HG03039 (cell line): ENCODE data around the gene COMMD1.
"Not testable (repeated sequence)": the region's sequence is repeated elsewhere in the genome, so short reads cannot be mapped to it uniquely, and the experiment has no call there.

Experiments
- ATAC-seq: cut with Tn5 transposase; IDR thresholded peaks from one replicate; pipeline ENCODE4 v1.9.1; 2021; ENCODE audit warnings: mild to moderate bottlenecking, moderate library complexity; ENCODE audit not compliant: unreplicated experiment

The COMMD1 gene

GRCh38 chr2:61922714-61923113, 17.2 kb downstream of the COMMD1 start:
- ATAC-seq = no peak

DNA sequence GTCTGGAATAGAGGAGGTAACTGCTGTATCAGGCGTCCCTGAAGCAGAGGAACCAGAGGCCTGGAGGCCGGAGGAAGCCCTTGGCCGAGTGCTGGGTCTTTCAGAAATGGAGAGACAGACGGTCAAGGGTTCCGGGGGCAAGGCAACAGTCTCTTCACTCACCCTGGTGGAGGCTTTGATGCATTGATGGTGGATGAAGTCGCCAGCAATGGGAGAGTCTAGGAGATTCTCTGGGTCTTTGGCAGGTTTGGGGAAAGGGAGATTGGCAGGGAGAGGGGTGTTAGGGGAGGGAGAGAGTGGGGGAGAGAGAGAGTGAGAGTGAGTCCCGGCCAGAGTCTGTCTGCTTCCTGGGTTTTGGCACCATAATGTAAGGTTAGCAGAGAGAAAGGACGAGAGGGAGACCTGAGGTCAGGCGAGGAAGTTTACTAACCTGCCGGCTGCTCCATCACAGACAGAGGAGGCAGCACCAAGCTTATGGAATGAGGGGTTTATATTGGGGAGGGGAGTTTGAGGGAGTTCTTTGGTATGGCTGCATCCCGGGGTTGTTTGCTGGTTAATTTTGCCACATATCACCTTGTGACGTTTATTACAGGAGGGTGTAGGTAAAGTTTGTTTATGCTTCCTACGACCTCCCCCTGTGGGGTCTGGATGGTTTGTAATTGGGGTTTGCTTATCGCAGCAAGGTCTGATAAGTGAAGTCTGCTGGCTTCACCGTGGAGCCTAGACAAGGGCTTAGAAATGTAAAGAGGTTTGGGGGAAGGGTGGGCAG, 19.6 kb downstream of the COMMD1 start:
- no peak for ATAC-seq

- ATAC-seq = no peak
These were observed 21.3 kb downstream of the COMMD1 start for GRCh38 chr2:61926531-61927477.

DNA sequence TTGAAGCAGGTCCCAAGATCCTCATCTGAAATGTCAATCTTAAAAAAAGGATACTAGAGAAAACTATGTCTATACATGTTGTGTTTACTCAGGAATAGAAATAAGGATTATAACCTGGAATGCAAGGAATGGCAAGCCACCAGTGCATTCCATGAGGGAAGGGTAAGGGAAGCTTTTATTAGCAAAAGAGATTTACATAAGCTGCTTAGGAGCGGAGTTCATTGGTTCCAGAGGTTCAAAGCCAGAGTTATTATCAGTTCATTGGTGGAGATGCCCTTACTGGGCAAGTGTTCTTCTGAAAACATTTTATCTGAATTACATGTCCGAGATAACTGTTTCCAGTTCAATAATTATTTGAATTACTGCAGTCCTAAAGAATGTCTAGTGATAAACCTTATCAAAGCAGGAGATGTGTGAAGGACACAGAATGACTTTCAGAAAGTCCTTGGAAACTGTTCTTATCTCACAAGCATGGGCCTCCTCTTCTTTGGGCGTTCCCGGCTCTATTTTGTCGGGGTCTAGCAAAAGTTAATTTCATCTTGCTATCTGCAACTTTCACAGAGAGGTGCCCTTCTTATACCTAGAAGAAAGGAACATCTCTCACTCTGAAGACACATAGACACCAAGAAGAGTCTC, 23.5 kb downstream of the COMMD1 start:
- ATAC-seq = no peak

DNA sequence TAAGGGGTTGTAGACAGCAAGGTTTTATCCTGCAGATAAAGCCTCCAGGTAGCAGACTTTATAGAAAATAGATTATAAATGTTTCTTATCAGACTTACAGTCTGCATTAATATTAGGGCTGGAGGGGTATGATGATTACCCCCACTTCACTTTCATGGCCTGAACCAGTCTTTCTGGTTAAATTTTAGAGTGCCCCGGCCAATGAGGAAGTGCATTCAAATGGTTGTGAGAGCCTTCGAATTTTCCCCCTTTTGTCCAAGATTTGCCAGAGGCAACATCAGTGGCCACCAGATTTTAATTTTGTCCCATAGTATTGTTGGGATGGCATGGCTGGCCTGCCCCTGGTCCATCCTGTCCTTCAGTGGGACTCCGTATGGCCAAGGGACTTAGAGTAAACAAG, 31.6 kb downstream of the COMMD1 start:
- ATAC-seq = no peak

DNA sequence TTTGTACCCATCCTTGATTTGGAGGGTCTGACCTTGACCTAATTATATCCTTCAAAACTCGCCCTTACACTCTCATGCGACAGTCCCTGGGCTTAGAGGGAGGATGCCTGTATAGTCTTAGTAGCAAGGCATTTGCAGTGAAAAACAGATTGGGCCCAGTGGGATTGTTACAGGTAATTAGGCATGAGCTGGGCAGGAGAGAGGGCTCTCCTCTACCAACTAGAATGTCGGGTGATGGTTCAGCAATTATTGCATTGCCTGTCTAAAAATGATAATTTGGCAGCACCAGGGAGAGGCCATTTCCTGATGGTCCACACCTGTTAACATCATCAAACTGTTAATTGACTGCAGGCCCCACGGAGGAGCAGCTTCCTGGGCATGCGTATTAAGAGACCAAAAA, 32.4 kb downstream of the COMMD1 start:
- ATAC-seq = no peak

DNA sequence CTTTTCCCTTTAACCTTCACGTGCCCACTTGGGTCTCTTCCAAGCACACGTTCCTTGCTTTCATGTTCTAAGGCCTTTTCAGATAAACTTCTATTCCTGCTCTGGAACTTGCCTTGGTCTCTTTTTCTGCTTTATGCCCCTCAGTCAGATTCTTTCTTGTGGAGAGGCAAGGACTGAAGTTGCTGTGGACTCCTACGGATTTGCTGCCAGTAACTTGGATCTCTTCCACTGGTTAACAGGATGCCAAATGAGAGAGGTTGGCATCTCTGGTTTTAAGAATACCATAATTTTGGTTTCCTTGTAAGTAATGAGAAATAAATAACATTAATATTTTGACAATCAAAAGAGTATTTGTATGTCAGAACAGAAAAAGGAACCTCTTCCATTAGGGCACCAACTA, 33.0 kb downstream of the COMMD1 start:
- no peak for ATAC-seq

DNA sequence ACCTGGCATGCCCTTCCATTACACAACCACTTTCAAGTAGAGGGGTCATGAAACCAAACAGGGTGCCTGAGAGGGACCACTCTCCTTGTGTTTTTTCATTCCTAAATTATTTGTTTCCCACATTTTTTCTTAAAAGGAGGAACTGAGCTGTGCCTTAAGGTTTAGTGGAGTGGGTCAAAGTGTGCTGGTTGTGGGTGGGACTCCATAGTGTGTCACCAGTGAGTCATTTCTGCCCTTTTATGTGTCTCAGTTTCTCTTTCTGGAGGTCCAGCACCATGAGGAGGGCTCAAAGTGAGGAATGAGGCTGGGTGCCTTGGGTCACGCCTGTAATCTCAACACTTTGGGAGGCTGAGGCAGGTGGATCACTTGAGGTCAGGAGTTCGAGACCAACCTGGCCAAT, 37.8 kb downstream of the COMMD1 start:
- ATAC-seq = no peak

- no peak for ATAC-seq
These were observed 41.2 kb downstream of the COMMD1 start for GRCh38 chr2:61946666-61947065.

DNA sequence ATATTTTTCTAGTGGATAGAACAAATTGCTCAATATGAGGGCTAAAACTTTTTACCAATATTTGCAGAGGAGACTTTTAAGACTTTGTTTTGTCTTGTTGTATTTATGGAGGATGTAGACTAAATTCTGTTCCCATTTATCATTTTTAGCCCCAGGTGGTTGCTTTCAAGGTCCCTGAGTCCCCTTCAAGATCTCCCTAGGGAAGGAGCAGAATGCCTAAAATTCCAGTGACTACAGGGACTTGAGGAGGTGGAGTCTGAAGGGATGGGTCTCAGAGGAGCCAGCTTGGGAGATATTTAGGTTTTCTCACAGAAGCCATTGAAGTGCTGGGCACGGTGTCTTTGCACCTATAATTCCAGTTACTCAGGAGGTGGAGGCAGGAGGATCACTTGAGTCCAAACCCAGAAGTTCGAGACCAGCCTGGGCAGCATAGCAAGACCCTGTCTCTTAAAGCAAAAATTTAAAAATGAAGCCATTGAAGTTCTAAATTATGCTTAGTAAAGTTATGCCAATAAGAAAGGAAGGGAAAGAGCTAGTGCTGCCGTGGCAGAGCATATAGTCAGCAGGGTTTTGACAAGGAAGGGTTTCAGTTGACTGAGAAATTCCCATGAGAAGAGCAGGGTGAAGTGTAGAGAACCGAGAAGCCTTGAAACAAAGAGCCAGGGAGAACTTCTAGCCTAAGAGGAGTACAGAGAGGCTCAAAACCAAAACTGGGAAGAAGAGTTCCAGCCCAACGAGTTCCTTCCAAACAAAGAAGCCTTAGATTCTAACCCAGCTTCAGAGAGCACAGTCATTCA, 43.4 kb downstream of the COMMD1 start:
- ATAC-seq = no peak

DNA sequence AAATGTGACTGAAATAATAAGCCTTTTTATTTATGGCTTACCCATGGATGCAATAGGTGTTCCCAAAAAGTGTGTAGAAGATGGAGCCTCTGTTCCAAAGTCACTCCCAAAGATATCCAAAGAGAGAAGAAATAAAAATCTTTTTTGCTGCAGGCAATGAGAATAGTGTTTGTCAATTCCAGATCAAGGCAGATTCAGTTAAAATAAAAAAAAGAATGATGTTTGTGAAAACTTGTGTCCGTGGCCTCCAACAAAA, 43.9 kb downstream of the COMMD1 start:
- no peak for ATAC-seq

DNA sequence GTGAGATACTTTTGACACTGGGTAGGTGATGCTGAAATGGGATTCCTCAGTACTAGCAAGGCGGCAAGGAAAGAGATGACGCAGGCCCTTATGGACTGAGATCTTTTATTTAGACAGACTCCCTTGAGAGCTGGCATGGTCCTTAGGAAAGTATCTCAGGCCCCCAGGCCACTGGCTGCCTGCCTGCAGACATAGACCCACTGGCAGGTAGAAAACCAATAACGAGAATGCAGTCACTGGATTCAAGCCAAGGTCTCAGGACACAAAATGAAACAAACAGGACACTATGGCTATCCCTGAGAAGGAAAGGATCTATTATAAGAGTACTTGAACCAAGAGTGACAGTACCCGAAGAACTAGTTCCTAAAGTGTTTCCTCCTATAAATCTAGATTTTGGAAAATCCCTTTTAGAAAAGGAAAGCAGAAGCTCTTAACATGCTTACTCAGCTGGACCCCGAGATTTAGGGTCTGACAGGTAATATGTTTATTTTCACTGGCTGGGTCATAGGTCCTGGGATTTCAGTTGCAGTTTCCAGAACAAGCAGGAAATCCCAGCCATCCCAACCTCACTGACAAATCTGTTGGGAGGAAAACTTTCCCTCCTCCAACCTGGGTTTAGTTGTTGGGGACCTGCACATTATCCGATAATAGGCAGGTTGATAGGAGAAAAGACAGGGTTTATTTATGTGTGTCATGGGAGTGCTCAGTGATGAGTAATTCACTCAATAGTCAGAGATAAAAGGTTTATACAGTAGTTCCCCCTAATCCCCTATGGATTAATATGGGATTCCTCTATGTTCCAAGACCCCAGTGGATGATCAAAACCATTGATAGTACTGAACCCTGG, 44.5 kb downstream of the COMMD1 start:
- no peak for ATAC-seq

DNA sequence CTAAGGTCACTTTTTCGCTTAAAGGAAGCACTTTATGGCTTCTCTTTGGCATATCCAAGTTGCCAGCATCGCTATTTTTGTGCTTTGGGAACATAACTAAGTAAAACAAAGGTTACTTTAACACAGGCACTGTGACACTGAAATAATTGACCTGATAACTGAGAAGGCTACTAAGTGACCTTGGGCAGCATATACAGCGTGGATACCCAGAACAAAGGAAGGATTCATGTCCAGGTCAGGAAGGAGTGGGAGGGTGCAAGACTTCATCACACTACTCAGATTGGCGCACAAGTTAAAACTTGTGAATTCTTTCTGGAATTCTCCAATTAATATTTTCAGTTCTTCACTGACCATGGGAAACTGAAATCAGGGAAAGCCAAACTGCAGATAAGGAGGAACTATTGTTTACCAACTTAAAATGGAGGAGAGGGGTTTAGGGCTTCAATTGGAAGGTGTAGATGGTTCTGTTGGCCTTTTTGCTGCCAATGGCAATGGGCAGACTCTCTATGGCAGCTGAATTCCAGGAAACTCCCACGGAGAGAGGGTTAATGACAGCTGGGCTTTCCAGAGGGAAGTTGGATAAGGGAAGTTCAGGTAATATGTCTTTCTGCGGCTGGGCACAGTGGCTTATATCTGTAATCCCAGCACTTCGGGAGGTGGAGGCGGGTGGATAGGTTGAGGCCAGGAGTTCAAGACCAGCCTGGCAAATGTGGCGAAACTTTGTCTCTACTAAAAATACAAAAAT, 45.3 kb downstream of the COMMD1 start:
- ATAC-seq = no peak

GRCh38 chr2:61951881-61952280, 46.4 kb downstream of the COMMD1 start:
- ATAC-seq = no peak

DNA sequence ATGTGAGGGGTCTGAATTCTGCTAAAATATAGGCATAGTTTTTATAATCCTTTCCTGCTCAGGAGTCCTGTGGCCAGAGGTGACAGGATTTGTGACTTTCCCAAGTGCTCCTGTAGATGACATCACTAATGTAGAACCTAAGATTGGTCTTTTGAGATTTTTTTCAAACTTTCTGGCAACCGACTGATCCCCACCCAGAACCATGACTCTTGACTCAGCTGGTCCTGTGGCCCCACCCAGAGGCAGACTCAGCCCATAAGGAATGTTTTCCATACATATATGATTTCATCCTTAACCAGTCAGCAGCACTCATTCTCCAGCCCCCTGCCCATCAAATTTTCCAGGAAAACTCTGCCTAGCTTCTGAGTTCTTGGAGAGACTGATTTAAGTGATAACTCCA, 46.8 kb downstream of the COMMD1 start:
- ATAC-seq = no peak

GRCh38 chr2:61954856-61955255, 49.4 kb downstream of the COMMD1 start:
- ATAC-seq = not testable (repeated sequence)

DNA sequence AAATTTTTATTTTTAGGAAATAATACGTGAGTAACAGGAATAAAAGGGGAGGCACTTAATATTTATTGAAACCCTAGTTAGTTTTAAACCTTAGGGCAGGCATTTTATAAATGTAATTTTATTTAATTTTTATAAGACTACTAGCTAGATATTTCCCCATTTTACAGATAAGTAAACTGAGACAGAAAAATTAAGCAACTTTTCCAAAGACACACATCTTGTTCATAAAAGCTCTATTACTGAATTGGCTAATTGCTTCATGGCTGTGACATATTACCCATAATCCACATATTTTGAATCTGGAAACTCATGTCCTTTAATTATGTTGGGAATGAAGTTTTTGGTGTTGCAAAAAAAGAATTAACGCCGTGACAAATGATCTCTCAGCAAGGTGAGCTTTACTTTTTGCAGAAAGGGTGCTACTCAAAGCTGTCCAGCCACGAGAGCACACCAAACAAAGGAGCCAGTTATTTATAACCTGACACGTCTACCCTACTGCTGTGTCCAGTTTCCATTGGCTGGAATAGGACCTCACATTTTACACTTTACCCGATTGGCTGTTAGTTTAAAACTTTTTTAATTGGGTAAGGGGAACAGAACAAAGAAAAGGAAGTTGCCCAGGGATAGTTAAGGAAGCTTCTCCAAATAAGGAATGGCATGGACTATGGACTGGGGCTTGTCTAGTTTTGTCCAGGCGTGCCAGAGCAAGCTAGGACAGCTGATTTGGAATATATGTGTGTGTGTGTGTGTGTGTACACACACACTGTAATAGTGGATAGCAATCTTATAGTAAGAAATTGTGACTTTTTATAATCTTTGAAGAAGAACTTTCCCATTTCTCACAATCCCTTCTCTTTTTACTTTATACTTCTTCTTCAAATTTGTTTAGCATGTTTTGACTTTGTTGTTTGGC, 54.2 kb downstream of the COMMD1 start:
- no peak for ATAC-seq

GRCh38 chr2:61961231-61961901, 55.9 kb downstream of the COMMD1 start:
- no peak for ATAC-seq
